HFF-Myc (cell line): ENCODE measurements around the gene TENT4A.
A peak's percentile ranks its signal among the peaks of the same experiment; 100 is the strongest.

Experiments used
- DNase-seq: peaks from one replicate; pipeline ENCODE4 v3.0.0-alpha.2; 2011; ENCODE audit warnings: low read depth; ENCODE audit errors: extremely low read depth
- H3K4me3 ChIP-seq: replicated peaks from 2 replicates; pipeline ENCODE4 v1.5.1; 2011; ENCODE audit warnings: low read depth, mild to moderate bottlenecking, control low read depth, low read length
- TF ChIP-seq, protein P1 (sequence below): IDR thresholded peaks from 2 replicates; pipeline ENCODE4 v1.5.1; 2012; ENCODE audit warnings: mild to moderate bottlenecking, low read depth, low read length, control low read depth; ENCODE audit errors: missing control alignments

The TENT4A gene

DNA sequence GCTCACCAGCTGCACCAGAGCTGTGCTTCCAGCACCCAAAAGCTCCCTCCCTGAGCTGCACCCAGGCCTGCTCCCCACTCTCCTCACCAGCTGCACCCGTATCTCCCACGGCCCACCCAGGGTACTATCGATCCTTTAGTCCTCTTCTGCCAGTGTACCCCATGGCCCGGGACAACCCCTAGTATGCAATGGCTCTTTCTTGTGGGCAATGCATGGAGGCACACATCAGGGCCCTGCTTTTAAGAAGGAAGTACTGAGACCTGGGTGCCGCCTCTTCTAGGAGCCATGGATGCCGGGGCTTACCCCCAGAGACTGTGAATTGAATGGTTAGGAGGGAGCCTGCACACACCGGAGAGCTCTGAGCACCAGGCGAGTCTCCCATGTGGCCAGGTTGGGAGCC lies 49.5 kb downstream of the TENT4A start:
- DNase-seq, result no peak
- TF ChIP-seq, protein P1, sequence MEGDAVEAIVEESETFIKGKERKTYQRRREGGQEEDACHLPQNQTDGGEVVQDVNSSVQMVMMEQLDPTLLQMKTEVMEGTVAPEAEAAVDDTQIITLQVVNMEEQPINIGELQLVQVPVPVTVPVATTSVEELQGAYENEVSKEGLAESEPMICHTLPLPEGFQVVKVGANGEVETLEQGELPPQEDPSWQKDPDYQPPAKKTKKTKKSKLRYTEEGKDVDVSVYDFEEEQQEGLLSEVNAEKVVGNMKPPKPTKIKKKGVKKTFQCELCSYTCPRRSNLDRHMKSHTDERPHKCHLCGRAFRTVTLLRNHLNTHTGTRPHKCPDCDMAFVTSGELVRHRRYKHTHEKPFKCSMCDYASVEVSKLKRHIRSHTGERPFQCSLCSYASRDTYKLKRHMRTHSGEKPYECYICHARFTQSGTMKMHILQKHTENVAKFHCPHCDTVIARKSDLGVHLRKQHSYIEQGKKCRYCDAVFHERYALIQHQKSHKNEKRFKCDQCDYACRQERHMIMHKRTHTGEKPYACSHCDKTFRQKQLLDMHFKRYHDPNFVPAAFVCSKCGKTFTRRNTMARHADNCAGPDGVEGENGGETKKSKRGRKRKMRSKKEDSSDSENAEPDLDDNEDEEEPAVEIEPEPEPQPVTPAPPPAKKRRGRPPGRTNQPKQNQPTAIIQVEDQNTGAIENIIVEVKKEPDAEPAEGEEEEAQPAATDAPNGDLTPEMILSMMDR, result no peak
- no peak overlapping the region for H3K4me3 ChIP-seq

DNA sequence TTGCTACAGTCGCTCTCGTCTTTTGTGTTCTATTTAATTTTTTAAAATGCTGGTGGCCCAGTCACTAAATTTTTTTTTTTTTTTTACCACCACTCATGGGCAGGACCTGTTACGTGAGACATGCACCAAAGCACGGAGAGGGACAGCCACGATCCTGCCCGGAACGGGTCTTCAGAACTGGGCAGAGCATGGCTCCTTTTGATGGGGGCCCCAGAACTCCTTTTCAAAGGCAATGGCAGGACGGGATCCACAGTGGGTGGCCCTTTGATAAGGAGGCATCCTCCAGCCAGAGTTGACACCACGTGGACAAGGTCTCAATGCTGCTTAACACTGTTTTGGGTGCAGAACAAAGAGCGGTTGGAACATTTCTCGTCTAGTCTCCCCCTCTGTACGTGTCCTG lies 50.0 kb downstream of the TENT4A start:
- H3K4me3 ChIP-seq, result no peak overlapping the region
- no peak for DNase-seq
- TF ChIP-seq, protein P1, result no peak

DNA sequence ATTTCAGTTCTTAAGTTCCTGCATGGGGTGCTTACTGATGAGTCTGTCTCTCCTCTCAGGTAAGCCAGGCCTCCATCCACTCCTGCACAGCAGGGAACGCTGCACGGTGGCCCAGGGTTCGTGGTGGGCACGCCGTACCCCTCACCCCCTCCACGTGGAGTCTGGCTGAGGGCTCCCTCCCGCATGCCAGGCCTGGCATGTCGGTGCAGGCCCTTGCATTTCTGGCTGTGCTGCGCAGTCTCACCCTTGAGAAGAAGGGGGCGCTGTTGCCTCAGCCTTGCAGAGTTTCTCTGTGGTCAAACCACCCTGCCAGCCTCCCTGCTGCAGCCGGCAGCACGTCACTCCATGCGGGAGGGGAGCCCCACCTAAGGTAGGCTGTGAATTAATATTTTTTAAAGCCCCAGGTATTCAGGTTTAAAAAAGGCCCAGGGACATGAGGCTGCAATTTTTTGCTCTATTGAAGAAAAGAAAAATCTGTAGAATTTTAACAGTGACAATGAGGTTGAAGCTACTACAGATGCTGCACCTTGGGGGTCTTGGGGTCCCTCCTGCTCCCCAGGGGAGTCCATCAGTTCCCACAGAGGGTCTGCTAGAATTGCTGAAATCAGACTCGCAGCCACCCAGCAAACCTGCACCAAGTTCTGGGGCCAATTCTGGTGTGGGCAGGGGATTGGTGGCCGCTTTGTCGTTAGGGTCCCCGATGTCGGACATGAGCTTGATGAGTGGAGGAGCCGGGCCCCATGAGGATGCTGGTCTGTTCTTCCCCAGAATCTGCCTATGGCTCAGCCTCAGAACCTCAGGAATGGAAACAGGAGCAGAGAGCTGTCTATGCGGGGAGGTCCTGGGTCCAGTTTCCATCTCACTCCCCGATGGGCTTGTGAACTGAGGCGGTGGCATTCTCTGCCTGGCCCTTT lies 52.6 kb downstream of the TENT4A start:
- peak; percentile 65 for DNase-seq
- no peak overlapping the region; the same call in 1 of the 2 replicates for H3K4me3 ChIP-seq
- TF ChIP-seq, protein P1, result peak; percentile 84

DNA sequence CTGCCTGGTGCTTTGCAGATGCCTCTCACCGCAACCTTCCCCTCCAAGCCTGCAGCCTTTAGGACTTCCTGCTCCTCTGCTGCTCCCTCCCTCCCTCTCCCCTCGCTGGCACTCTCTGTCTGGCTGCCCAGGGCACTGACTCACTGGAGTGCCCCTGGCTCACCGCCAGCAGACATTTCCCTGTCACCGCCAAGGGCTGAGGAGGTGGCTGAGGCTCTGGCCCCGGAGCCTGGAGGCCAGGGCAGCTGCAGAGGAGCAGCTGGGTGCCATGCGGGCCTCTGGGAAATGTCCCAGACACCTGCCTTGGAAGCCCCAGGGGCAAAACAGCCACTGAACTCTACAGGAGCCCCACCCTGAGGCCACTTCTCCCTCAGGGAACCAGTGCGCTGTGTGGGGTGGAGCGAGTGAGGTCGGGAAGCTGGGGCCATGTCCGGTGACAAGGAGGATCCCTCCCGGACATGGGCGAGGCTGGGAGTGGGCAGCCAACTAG lies 53.4 kb downstream of the TENT4A start:
- DNase-seq, result peak; percentile 79
- H3K4me3 ChIP-seq, result no peak overlapping the region; the same call in 1 of the 2 replicates
- TF ChIP-seq, protein P1, result no peak

DNA sequence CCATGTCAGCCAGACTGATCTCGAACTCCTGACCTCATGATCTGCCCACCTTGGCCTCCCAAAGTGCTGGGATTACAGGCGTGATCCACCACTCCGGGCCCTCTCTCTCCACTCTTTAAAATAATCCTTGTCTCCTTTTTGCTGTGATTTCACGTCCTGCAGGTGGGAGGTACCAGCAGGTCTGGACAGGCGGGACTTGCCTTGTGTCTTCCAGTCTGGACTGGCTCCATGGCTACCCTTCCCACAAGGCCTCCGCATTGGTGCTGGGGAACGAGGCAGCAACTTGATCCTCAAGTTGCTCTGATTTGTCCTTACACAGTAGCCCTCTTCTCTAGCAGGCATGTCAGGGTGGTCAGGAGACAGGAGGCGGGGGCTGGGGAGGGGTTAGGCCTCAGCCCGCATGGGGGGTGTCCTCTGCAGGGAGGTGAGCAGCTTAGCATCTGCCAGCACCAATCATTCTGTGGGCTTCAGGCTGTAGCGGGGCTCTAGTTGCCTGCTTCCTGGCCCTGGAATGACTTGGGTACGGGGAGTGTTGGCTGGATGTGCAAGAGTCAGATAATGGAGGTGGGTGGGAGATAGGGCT lies 54.3 kb downstream of the TENT4A start:
- DNase-seq, result no peak
- TF ChIP-seq, protein P1, result no peak
- H3K4me3 ChIP-seq, result no peak overlapping the region

DNA sequence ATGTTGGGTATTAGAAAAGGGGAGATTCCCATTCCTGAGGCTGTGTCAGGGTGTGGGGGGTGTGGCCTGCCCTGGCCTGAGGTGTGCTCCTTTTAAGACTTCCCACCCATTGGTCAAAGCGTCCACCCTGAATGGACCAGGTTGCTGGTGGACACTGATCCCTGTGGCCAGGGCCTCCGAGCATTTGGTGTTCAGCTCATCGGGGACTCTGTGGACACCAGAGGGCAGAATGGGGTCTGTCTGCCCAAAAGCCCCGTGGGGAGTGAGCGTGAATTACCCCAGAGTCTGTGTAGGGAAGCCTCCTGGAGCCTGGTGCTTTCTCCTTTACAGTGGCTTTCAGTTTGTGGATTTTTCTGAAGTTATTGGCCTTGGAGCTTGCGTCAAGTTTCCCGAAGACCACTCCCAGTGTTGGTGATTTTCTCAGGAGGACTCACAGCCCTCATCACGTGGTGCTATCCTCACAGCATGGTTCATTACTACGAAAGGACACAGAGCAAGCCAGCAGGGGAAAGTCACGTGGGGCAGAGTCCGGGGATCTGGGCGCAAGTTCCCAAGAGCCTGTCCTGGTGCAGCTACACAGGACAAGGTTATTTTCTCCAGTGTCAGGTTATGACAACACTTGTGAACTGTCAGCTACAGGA lies 55.5 kb downstream of the TENT4A start:
- TF ChIP-seq, protein P1, result peak; percentile 6
- no peak overlapping the region for H3K4me3 ChIP-seq
- no peak for DNase-seq
